HepG2 (cell line): ENCODE measurements around the gene NDEL1. TPM values are rescaled to one million over a fixed set of nuclear protein-coding genes. Genes with fewer than 3 reads are reported as not detected.
A peak's percentile ranks its signal among the peaks of the same experiment; 100 is the strongest.

Source experiments
- BHLHE40 ChIP-seq: IDR thresholded peaks from 2 replicates; pipeline ENCODE4 v1.6.1; 2011; ENCODE audit warnings: low read length, improper control_type of control experiment
- BORCS8-MEF2B ChIP-seq: sonication (generic); formaldehyde crosslinking; IDR thresholded peaks from 2 replicates; pipeline ENCODE4 v1.8.0; 2022; ENCODE audit warnings: mild to moderate bottlenecking, missing genetic modification reagents
- DBP ChIP-seq: sonication (generic); formaldehyde crosslinking; IDR thresholded peaks from 2 replicates; pipeline ENCODE4 v1.4.0; 2020; ENCODE audit warnings: missing genetic modification reagents; ENCODE audit errors: not compliant biosample characterization
- FOXA3 ChIP-seq: IDR thresholded peaks from 2 replicates; pipeline ENCODE4 v1.6.1; 2016; ENCODE audit warnings: missing genetic modification reagents, missing compliant biosample characterization
- GLI4 ChIP-seq: sonication (generic); formaldehyde crosslinking; IDR thresholded peaks from 2 replicates; pipeline ENCODE4 v1.5.1; 2020; ENCODE audit warnings: missing genetic modification reagents, mild to moderate bottlenecking, moderate library complexity, borderline replicate concordance
- HMGXB3 ChIP-seq: sonication (generic); formaldehyde crosslinking; IDR thresholded peaks from 2 replicates; pipeline ENCODE4 v1.4.0; 2020; ENCODE audit warnings: missing genetic modification reagents, borderline replicate concordance
- KLF11 ChIP-seq: IDR thresholded peaks from 2 replicates; pipeline ENCODE4 v1.6.1; 2016; ENCODE audit warnings: missing compliant biosample characterization
- RAD21 ChIP-seq: fragments of 450-650 bp; formaldehyde crosslinking; IDR thresholded peaks from 2 replicates; pipeline ENCODE4 v1.5.0; 2020; ENCODE audit warnings: mild to moderate bottlenecking
- RBM39 ChIP-seq: fragments of 200-400 bp; formaldehyde crosslinking; IDR thresholded peaks from one replicate; pipeline ENCODE4 v1.6.1; 2018; ENCODE audit warnings: antibody characterized with exemption, mild to moderate bottlenecking, low read depth, low read length; ENCODE audit not compliant: poor library complexity, severe bottlenecking
- SIN3B ChIP-seq: fragments of 150-350 bp; IDR thresholded peaks from 2 replicates; pipeline ENCODE4 v1.6.1; 2014; ENCODE audit warnings: low read length
- SNAPC5 ChIP-seq: sonication (generic); formaldehyde crosslinking; IDR thresholded peaks from 2 replicates; pipeline ENCODE4 v1.8.1; 2023; ENCODE audit warnings: mild to moderate bottlenecking, missing genetic modification reagents, borderline replicate concordance
- THAP7 ChIP-seq: sonication (generic); formaldehyde crosslinking; IDR thresholded peaks from 2 replicates; pipeline ENCODE4 v1.8.1; 2023; ENCODE audit warnings: mild to moderate bottlenecking, missing genetic modification reagents
- TMF1 ChIP-seq: sonication (generic); formaldehyde crosslinking; IDR thresholded peaks from 2 replicates; pipeline ENCODE4 v1.8.1; 2022; ENCODE audit warnings: low read depth, missing genetic modification reagents
- TOE1 ChIP-seq: sonication (generic); formaldehyde crosslinking; IDR thresholded peaks from 2 replicates; pipeline ENCODE4 v1.4.0; 2020; ENCODE audit warnings: mild to moderate bottlenecking, missing genetic modification reagents
- ZIK1 ChIP-seq: sonication (generic); formaldehyde crosslinking; IDR thresholded peaks from 2 replicates; pipeline ENCODE4 v1.5.0; 2020; ENCODE audit warnings: mild to moderate bottlenecking, low read depth, missing genetic modification reagents, borderline replicate concordance
- ZNF121 ChIP-seq: sonication (generic); formaldehyde crosslinking; IDR thresholded peaks from 2 replicates; pipeline ENCODE4 v1.5.0; 2020; ENCODE audit warnings: mild to moderate bottlenecking, missing genetic modification reagents
- ZNF414 ChIP-seq: sonication (generic); formaldehyde crosslinking; IDR thresholded peaks from 2 replicates; pipeline ENCODE4 v1.5.0; 2020; ENCODE audit warnings: missing genetic modification reagents
- ZNF766 ChIP-seq: sonication (generic); formaldehyde crosslinking; IDR thresholded peaks from 2 replicates; pipeline ENCODE4 v1.5.0; 2020; ENCODE audit warnings: missing genetic modification reagents, borderline replicate concordance
- ZZZ3 ChIP-seq: sonication (generic); formaldehyde crosslinking; IDR thresholded peaks from 2 replicates; pipeline ENCODE4 v1.4.0; 2020; ENCODE audit warnings: missing genetic modification reagents, mild to moderate bottlenecking, borderline replicate concordance
- polyA plus RNA-seq, 8 experiments: library from polyadenylated mRNA; depleted of rRNA in 3 of 8; stranded (reverse) in 7 of 8; unstranded in 1 of 8; fragments of >200 nt; fragmentation: Illumina TruSeq in 4 of 8; extraction: Trizol in 4 of 8; gene quantifications; 2 replicates each; pipeline versions ENCODE4 v1.2.1 to v1.2.3, GENCODE V29; 2011 to 2016; ENCODE audit warnings: low read depth in 4 of 8, missing spikeins in 1 of 8, mixed read lengths in 1 of 8; ENCODE audit not compliant: insufficient read depth in 1 of 8
- total RNA-seq, 5 experiments: library from RNA; depleted of rRNA; stranded (reverse); fragments of >200 nt; fragmentation: Illumina TruSeq; extraction: Trizol; gene quantifications; 2 replicates each; pipeline ENCODE4 v1.2.3, GENCODE V29; 2016; ENCODE audit warnings: low read depth in 1 of 5

Gene NDEL1
- total and polyA plus RNA-seq, 2 of the 13 experiments (the other 11 are each of a cell fraction or from before 2014, with no cell fraction given): 59.8 to 153 TPM

- TF ChIP-seq ZNF414 (CRISPR knock-in tag) (0 out of 2 replicates have a peak, but pooled peaks have one; percentile 80), KLF11 (0 out of 2 replicates have a peak, but pooled peaks have one; percentile 43), ZZZ3 (CRISPR knock-in tag) (no peak), ZNF121 (CRISPR knock-in tag) (no peak), TOE1 (CRISPR knock-in tag) (no peak), DBP (CRISPR knock-in tag) (peak; percentile 85), TMF1 (CRISPR knock-in tag) (no peak; the same call in 1 of the 2 replicates), GLI4 (CRISPR knock-in tag) (0 out of 2 replicates have a peak, but pooled peaks have one; percentile 33), BHLHE40 (no peak), FOXA3 (no peak; the same call in 1 of the 2 replicates), SIN3B (no peak; the same call in 1 of the 2 replicates), ZIK1 (CRISPR knock-in tag) (0 out of 2 replicates have a peak, but pooled peaks have one; percentile 56), BORCS8-MEF2B (0 out of 2 replicates have a peak, but pooled peaks have one; percentile 76), SNAPC5 (no peak), RAD21 (CRISPR knock-in tag) (peak; percentile 27; the same call in 1 of the 2 replicates), ZNF766 (CRISPR knock-in tag) (no peak), HMGXB3 (CRISPR knock-in tag) (peak; percentile 41; the same call in 1 of the 2 replicates), THAP7 (no peak), RBM39 (peak; percentile 81)
Measured at GRCh38 chr17:8435245-8436168, at the start of gene NDEL1 (continued).
